ENCODE data around the gene NLRP3. TPM values are rescaled to one million over a fixed set of nuclear protein-coding genes. Genes with fewer than 3 reads are reported as not detected.

NLRP3 gene
- total and polyA plus RNA-seq, 10 of the 15 experiments (the other 5 are each of a cell fraction or from before 2014, with no cell fraction given): 1.8 to 10.4 (median 5.0) TPM

DNA sequence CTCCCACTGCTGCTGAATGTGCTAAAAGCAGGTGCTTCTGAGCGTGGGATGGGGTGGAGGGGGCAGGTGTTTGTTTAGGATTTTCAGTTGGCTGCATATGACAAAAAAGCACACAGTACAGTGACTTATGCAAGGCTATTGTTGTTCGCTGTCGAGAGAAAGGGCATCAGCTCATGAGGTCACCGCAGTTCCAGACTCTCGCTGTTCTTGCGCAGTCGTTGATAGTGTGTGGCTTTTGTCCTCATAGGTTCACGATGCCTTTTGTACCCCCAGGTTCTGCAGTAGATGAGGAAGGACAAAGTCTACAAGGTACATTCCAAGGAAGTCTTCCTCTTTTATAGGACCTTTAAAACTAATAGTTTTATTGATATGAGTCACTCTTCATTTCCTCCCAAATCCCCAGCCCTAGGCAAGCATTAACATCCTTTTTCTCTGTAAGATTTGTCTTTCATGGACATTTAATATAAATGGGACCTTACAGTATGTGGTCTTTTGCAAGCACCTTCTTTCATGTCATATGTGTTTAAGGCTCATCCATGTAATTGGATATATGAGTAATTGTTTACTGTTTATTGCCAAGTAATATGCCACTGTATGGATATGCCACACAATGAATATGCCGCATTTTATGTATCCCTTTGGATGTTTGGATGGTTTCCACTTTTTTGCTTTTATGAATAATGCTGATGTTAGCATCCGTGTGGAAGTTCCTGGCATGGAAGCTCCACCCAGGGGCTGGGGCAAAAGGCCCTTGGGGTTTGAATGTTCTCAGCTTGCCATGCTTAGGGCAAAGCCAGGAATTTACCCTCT is 14.5 kb upstream of the NLRP3 start (continued):
- TF ChIP-seq MYC (IDR thresholded peaks at IDR 0.05; ENCODE audit: insufficient read depth, insufficient read length, insufficient replicate concordance, low read length, severe bottlenecking) (no peak), TCF7 (IDR thresholded peaks at IDR 0.05; ENCODE audit: borderline replicate concordance) (no peak), TBL1XR1 (IDR thresholded peaks at IDR 0.05; ENCODE audit: low read depth, low read length) (no peak), ATF7 (IDR thresholded peaks at IDR 0.05; ENCODE audit: low read depth) (peak; percentile 63), GATAD2B (conservative IDR thresholded peaks at IDR 0.05; ENCODE audit: low read depth) (0 out of 2 replicates have a peak, but pooled peaks have one; percentile 35), SMARCA5 (IDR thresholded peaks at IDR 0.05) (no peak), IKZF1 (conservative IDR thresholded peaks at IDR 0.05) (peak; percentile 56), PAX8 (IDR thresholded peaks at IDR 0.05) (no peak), JUND (IDR thresholded peaks at IDR 0.05; ENCODE audit: low read depth, low read length) (no peak), CHD4 (IDR thresholded peaks at IDR 0.05) (no peak), SMC3 (IDR thresholded peaks at IDR 0.05; ENCODE audit: borderline replicate concordance, low read length) (no peak), FOXK2 (IDR thresholded peaks at IDR 0.05) (no peak), CEBPB (IDR thresholded peaks at IDR 0.05; ENCODE audit: borderline replicate concordance in 1 of 2, low read depth in 2 of 2, low read length in 2 of 2) (no peak), TCF3 (IDR thresholded peaks at IDR 0.05; ENCODE audit: borderline replicate concordance, insufficient read depth, low read depth, low read length) (no peak), DPF2 (IDR thresholded peaks at IDR 0.05) (0 out of 2 replicates have a peak, but pooled peaks have one; percentile 30), EED (IDR thresholded peaks at IDR 0.05; ENCODE audit: low read depth) (no peak)
- TF ChIP-seq, protein P1, sequence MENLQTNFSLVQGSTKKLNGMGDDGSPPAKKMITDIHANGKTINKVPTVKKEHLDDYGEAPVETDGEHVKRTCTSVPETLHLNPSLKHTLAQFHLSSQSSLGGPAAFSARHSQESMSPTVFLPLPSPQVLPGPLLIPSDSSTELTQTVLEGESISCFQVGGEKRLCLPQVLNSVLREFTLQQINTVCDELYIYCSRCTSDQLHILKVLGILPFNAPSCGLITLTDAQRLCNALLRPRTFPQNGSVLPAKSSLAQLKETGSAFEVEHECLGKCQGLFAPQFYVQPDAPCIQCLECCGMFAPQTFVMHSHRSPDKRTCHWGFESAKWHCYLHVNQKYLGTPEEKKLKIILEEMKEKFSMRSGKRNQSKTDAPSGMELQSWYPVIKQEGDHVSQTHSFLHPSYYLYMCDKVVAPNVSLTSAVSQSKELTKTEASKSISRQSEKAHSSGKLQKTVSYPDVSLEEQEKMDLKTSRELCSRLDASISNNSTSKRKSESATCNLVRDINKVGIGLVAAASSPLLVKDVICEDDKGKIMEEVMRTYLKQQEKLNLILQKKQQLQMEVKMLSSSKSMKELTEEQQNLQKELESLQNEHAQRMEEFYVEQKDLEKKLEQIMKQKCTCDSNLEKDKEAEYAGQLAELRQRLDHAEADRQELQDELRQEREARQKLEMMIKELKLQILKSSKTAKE (IDR thresholded peaks at IDR 0.05; ENCODE audit: low read depth, poor library complexity, severe bottlenecking): no peak
- TF ChIP-seq, protein P2, sequence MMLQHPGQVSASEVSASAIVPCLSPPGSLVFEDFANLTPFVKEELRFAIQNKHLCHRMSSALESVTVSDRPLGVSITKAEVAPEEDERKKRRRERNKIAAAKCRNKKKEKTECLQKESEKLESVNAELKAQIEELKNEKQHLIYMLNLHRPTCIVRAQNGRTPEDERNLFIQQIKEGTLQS (IDR thresholded peaks at IDR 0.05; ENCODE audit: borderline replicate concordance, extremely low read depth, low read depth, low read length): no peak
- TF ChIP-seq, protein P3, sequence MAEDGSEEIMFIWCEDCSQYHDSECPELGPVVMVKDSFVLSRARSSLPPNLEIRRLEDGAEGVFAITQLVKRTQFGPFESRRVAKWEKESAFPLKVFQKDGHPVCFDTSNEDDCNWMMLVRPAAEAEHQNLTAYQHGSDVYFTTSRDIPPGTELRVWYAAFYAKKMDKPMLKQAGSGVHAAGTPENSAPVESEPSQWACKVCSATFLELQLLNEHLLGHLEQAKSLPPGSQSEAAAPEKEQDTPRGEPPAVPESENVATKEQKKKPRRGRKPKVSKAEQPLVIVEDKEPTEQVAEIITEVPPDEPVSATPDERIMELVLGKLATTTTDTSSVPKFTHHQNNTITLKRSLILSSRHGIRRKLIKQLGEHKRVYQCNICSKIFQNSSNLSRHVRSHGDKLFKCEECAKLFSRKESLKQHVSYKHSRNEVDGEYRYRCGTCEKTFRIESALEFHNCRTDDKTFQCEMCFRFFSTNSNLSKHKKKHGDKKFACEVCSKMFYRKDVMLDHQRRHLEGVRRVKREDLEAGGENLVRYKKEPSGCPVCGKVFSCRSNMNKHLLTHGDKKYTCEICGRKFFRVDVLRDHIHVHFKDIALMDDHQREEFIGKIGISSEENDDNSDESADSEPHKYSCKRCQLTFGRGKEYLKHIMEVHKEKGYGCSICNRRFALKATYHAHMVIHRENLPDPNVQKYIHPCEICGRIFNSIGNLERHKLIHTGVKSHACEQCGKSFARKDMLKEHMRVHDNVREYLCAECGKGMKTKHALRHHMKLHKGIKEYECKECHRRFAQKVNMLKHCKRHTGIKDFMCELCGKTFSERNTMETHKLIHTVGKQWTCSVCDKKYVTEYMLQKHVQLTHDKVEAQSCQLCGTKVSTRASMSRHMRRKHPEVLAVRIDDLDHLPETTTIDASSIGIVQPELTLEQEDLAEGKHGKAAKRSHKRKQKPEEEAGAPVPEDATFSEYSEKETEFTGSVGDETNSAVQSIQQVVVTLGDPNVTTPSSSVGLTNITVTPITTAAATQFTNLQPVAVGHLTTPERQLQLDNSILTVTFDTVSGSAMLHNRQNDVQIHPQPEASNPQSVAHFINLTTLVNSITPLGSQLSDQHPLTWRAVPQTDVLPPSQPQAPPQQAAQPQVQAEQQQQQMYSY (CRISPR knock-in tag; IDR thresholded peaks at IDR 0.05): no peak
- TF ChIP-seq, protein P4, sequence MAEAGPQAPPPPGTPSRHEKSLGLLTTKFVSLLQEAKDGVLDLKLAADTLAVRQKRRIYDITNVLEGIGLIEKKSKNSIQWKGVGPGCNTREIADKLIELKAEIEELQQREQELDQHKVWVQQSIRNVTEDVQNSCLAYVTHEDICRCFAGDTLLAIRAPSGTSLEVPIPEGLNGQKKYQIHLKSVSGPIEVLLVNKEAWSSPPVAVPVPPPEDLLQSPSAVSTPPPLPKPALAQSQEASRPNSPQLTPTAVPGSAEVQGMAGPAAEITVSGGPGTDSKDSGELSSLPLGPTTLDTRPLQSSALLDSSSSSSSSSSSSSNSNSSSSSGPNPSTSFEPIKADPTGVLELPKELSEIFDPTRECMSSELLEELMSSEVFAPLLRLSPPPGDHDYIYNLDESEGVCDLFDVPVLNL (IDR thresholded peaks at IDR 0.05; ENCODE audit: low read depth, low read length): no peak
- TF ChIP-seq, protein P5, sequence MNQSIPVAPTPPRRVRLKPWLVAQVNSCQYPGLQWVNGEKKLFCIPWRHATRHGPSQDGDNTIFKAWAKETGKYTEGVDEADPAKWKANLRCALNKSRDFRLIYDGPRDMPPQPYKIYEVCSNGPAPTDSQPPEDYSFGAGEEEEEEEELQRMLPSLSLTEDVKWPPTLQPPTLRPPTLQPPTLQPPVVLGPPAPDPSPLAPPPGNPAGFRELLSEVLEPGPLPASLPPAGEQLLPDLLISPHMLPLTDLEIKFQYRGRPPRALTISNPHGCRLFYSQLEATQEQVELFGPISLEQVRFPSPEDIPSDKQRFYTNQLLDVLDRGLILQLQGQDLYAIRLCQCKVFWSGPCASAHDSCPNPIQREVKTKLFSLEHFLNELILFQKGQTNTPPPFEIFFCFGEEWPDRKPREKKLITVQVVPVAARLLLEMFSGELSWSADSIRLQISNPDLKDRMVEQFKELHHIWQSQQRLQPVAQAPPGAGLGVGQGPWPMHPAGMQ (IDR thresholded peaks at IDR 0.05; ENCODE audit: borderline replicate concordance): no peak
